ENCODE data around the gene SLC26A8. TPM values are rescaled to one million over a fixed set of nuclear protein-coding genes. Genes with fewer than 3 reads are reported as not detected.

The SLC26A8 gene, protein sequence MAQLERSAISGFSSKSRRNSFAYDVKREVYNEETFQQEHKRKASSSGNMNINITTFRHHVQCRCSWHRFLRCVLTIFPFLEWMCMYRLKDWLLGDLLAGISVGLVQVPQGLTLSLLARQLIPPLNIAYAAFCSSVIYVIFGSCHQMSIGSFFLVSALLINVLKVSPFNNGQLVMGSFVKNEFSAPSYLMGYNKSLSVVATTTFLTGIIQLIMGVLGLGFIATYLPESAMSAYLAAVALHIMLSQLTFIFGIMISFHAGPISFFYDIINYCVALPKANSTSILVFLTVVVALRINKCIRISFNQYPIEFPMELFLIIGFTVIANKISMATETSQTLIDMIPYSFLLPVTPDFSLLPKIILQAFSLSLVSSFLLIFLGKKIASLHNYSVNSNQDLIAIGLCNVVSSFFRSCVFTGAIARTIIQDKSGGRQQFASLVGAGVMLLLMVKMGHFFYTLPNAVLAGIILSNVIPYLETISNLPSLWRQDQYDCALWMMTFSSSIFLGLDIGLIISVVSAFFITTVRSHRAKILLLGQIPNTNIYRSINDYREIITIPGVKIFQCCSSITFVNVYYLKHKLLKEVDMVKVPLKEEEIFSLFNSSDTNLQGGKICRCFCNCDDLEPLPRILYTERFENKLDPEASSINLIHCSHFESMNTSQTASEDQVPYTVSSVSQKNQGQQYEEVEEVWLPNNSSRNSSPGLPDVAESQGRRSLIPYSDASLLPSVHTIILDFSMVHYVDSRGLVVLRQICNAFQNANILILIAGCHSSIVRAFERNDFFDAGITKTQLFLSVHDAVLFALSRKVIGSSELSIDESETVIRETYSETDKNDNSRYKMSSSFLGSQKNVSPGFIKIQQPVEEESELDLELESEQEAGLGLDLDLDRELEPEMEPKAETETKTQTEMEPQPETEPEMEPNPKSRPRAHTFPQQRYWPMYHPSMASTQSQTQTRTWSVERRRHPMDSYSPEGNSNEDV
- total RNA-seq = 0.20 TPM

DNA sequence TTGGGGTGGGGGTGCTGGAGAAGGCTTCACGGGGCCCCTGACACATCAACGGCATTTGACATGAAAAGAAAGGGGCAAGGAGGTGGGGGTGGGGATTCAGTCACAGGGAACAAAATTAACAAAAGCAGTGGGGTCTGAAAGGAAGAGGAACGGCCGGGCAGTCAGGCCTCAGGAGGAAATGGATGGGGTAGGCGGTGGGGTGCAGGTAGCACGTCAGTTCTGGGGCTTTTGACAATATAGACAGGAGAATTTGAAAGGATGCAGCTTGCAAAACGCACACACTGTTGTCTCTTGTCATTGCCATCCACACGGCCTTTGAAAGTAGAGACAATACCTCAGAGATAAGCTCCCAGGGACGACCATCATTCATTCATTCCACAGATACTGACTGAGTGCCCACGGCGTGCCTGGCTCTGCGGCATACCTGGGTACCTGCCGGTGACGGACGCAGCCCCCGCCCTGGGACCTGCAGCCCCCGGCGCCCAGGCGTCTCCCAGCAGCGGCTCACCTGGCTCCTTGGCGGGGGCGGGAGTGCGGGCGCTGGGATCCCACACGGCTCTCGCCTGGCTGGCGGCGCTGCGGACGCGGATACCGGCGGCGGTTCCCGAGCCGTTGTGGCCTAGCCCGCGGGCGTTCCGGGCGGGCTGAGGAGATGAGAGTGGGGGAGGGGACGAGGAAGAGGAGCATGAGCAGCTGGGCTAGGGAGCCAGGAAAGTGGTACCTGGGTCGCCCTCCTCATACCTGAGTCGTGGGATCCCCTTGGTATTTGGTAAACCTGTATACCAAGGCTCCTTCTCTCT is at the start of gene SLC26A8:
Gene SLC26A8 (minus strand): TSS at position 646 of the 800 bp plus-strand sequence. CDS start 4,934 bp downstream, outside the sequence.
- no peak for DNase-seq

DNA sequence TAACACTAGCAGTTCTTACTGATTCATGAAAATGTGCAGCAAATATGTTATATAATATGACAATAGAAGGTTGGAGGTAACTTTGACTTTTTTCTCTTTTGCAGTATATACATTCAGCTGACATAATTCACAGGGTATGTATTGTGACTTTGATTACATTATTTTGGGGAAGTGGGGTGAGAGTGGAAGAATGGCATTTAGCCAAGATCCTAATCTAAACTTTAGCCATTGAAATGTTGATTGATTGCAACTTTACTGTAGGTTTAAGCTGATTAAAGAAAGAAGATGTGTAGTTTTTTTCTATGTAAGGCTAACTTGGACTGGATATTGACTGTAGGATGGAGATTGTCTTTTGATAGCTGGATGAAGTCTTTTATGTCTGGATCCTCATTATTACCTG is 49.1 kb upstream of the SLC26A8 start:
- no peak for DNase-seq

DNA sequence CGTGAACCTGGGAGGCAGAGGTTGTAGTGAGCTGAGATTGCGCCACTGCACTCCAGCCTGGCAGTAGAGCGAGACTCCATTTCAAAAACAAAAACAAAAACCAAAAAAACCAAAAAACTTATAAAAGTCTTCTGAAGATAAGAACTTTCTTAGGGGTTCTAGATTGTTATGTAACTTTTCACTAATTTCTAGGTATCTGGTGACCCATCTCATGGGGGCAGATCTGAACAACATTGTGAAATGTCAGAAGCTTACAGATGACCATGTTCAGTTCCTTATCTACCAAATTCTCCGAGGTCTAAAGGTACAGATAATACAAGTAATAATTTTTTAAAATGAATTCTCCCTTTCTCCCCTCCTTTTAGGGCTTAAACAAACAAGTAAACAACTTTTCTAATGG is 48.2 kb upstream of the SLC26A8 start:
- no peak for DNase-seq

DNA sequence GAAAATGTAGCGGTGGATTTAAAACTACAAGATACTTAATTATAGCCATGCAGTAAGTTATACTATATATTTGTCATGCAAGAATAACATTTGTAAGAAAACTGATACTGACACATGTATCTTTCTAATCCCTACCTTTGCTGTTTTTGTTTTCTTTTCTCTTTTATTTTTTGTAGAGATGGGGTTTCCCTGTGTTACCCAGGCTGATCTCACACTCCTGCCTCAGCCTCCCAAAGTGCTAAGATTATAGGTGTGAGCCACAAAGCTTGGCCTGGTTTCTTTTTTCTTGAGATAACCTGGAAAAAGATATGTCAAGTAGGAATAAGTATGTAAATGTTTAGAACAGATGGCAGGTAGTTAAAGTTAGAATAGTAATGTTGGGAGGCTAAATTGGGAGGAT is 47.3 kb upstream of the SLC26A8 start:
- DNase-seq = no peak

DNA sequence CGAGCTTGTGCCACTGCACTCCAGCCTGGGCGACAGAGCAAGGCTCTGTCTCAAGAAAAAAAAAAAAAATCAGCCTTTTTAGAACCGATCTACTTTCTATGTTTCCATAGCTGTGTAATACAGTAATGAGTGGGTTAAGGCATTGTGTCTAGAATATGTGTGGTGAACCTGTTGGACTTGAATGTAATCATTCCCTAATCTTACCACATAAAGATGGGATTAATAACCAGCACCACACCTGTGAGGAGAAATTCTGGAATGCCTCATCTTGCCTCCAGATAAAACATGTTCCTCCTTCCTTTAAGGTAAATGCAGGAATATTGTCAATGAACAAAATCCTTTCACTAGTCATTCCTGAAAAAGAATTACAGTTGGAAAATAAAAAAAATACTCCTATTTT is 46.8 kb upstream of the SLC26A8 start:
- DNase-seq = no peak

DNA sequence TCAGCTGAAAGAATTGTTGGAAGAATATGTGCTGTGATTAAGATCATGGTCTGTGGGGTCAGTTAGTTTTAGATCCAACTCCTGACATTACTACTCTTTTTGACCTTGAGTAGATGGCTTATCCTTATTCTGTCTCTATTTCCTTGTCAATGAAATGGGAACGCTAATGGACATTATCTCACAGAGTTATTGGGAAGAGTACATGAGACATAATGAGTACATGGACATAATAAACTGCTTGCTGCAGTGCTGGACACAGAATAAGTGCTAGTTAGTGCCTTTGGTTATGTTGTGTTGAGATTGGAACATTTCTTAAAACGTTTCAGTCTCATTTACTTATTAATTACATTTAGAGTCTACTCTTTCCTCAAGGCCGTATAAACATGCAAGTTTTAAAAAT is 45.8 kb upstream of the SLC26A8 start:
- DNase-seq = no peak

DNA sequence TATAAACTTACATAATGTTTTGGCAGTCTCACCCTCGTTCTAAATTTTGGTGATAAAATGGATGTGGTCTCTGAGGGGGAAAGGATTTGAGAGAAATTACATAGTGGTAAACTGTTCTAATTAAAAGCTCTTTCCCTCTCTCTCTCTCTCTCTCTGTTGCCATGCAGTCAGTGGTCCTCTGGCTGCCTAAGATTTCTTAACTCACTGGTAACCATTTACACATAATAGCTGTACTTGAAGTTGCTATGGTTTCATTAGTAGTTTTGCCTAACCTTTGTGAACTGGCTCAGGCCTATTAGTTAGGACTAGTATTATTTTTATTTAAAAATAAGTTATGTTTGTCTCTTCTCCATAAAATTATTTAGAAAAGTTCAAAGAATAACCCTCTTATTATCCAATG is 45.1 kb upstream of the SLC26A8 start:
- no peak for DNase-seq

DNA sequence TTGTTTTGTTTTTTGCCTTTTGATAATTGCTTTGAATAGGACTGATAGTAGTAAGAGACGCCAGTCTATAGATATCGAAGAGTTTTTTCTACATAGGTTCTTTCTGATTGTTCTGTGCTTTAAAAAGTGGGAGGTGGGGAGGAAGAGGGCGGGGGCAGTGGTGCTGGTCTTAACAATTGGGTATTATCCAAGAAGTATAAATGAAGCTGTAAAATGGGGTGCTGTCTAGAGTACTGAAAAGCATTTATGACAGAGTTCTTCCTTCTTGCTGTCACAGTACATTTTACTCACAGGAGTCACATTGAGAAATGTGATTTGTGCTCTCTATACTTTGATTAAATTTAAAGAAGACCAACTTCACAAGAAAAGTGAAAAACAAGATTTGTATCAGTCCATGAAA is 44.1 kb upstream of the SLC26A8 start:
- no peak for DNase-seq

DNA sequence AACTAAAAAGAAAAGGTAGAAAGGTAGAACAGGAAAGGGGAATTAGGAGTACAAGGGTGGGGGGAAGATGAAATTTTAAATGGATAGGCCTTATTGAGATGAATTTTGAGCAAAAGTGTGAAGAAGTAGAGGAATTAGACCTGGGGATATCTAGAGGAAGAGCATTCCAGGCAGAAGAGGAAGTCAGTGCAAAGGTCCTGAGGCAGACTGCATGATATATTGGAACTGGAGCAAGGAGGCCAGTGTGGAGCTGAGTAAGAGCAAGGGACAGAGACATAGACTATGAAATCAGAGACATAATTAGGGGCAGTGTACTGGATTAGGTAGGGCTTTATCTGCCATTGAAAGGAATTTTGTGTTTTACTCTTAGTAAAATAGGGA is 43.6 kb upstream of the SLC26A8 start:
- no peak for DNase-seq

DNA sequence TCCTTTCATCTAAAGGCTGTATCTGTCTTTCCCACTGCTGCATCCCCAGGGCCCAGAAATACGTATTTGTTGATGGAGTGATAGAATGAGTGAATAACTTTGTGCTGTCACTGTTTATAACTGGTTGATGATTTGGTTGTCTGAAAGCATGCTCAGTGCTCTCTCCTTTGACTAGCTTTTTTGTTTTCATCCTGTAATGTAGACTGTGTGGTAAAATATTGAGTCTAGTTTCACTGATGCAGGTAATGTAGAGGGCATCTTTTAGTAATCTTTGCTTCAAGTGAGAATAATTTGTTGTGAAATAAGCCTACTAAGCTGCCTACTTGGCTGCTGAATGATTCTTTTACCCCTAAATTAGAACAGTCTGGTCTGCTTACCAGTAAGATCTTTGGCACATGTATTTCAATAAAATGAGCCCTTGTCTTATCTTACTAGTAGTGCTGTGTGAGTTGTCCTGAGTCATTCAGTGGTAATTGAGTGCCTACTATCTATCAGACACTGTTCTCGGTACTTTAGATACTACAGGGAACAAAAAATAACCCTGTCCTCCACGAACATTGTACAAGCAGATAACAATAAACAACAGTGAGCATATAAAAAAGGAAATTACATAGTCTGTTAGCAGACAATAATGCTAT is 43.1 kb upstream of the SLC26A8 start:
- DNase-seq = no peak

DNA sequence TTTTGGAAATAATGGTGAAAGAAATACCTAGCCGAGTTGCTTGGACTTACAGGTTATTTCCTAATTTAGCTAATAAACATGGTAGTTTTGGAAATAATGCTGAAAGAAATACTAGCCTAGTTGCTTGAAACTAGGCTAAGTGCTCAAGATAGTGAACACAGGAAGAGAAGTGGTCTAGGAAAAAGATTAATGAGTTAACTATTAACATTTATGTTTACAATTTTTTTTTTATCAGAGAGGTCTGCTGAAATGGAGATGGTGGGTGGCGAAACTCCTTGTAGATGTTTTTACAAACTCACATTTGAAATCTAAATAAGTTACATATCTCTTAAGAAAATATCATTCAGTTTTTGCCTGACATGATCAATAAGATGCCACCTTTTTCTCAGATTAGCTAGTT is 42.4 kb upstream of the SLC26A8 start:
- DNase-seq = no peak

DNA sequence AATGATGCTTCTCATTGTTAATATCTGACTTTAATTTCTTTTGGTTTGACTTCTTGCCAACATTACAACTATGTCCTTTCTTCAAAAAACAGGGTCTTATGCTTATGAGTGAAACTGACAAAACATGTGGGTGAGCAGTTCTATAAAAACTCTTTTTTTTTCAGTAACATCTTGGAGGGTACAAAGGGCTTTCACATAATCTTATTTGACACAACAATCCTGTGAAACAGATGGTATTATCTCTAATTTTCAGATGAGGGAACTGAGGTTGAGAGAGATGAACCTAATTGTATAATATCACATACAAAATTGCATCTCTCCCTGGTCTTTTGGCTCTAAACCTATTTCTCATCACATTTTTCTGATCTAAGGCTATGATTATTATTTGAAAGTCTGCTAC is 41.5 kb upstream of the SLC26A8 start:
- no peak for DNase-seq

DNA sequence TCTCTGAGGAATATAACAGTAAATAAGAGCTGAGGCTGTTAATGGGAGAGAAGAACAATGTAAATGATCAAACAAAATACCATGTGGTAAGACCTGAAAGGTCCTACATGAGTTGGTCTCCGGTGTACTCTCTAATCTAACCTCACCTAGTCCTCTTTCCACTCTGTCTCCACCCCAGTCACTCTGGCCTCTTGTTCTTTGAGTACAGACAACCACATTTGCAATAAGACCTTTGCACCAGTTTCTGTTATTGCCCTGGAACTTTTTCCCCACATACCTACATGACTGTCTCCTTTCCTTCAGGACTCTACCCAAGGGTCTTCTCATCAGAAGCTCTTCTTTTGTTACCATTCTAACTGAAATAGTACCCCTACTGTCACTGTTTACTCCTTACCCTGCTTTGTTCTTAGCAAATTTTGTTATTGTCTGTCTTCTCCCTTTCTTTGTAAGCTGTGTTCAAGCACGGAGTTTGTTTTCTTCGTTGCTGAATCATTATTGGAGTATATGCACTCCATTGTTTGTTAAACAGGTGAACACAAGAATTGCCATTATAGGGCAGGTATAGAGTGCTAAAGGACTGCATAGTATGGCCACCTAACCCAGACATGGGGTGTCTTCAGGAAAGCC is 40.4 kb upstream of the SLC26A8 start:
- no peak for DNase-seq

DNA sequence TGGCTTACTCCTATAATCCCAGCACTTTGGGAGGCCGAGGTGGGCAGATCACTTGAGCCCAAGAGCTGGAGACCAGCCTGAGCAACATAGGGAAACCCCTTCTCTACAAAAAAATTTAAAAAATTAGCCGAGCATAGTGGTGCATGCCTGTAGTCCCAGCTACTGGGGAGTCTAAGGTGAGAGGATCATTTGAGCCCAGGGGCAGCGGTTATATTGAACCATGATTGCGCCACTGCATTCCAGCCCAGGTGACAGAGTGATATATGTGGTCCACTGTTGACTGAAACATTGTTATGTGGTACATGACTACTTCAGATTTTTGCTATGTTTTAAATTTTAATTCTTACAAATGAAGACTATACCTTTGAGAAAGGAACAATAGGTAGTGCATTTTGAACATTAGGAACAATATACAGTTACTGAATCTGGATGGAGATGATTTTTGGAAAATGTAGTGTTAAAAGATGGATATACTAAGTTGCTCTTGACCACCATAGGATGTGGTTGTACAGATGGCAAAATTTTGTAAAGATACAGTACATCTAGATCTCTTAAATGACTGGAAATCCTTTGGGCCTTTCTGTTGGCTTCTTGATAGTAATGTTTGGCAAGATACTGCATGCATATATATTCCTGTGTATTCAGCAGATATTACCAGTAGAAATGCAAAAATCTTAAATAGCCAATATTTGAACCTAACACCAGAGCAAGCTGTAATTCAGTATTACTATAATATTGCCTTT is 39.0 kb upstream of the SLC26A8 start:
- DNase-seq = no peak

DNA sequence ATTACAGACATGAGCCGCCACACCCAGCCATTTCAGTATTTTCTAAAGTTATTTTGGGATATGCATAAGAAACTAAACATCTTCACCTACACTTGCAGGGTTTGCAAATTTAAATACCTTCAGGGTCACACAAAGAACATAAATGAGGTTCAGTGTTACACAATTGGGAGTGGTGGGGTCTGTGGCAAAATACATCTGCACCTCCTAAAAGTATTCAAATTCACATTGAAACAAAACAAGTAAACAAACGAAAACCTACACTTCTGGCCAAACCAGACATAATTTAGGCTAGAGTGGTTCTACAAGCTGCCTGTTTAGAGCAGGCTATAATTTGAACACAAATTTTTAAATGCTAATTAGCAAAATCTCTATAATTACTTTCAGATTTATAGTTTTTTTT is 37.8 kb upstream of the SLC26A8 start:
- no peak for DNase-seq

DNA sequence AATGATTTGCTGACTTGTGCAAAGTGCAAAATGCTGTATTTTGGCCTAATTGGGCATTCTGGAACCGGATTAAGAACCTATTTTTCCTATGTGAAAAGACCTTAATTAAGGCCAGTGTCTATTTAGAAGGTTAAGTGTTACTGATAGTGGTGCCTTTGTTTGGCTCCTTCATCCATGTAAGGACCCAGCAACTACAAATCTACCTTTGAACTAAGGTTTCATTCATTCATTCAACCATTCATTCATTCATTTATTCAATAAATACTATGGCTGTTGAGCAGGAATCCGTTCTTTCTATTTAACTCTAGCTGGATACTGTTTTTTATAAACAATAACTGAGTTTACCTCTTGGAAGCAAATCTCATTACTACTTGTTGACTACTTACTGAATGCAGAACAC is 36.8 kb upstream of the SLC26A8 start:
- no peak for DNase-seq

DNA sequence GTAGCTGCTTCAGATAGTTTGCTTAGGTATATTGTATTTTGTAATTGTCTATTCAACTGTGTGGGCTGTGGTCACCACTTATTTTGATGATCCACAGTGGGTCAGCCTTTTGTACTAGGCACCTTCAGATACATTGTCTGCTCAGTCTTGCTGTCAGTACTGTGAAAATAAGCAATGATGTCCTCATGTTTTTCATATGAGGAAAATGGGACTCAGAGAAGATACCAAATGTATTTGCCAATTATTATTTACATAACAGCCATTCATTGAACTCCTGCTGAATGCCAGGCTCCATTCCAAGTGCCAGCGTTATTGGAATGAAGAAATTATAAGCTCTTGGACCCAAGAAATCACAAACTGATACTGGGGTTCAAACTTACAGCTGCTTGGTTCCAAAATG is 31.7 kb upstream of the SLC26A8 start:
- DNase-seq = no peak

DNA sequence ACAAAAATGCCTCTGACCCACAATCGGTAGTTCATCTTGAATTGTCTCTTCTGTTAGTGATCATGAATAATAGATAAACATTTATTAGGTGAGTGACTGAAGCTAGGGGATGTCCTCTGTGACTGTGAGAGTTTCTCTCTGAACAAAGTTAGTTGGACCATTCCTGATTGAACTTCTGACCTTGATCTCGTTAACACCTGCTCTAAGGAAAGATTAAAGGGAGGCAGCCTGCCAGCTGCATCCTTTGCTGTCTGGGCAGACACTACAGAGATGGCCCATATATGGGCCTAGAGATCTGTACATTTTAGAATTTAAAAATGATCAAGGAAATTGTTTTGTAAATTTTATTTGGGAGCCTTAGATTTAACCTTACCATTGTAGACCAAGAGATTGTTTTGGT is 30.5 kb upstream of the SLC26A8 start:
- DNase-seq = no peak

DNA sequence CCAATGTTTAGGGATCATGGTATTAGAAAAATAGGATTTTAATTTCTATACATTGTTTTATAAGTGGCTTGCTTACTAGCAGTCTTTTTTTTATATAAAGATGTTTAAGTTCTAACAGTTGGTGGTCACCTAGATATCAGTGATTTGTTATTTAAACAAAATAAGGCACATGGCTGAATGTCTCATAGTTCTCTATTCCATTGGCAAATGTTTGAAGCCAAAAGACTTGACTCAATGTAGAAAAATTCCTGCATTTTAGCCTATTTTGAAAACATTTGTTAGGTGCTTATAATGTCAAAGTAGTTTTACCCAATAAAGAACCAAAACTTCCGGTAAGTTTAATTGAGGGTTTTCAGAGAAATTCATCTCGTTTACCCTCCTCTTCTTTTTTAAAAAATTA is 30.0 kb upstream of the SLC26A8 start:
- DNase-seq = no peak

DNA sequence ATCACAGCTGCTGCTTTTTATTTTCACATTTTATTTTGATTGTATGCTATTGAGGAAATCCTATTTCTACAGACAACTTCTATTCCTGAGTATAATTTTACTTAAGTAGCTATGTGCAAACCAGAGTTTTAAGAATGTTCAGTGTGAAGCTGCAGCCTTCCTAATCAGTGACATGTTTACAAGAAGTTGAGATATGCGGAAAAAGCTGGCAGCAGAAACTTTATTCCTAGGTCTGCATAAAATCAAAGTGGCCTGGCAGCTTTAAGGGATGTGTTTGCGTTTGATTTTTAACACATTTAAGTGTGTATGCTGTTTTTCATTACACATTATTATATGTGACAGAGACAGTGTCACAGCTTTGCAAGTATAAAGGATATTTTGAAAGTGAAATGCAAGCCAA is 29.4 kb upstream of the SLC26A8 start:
- DNase-seq = no peak

DNA sequence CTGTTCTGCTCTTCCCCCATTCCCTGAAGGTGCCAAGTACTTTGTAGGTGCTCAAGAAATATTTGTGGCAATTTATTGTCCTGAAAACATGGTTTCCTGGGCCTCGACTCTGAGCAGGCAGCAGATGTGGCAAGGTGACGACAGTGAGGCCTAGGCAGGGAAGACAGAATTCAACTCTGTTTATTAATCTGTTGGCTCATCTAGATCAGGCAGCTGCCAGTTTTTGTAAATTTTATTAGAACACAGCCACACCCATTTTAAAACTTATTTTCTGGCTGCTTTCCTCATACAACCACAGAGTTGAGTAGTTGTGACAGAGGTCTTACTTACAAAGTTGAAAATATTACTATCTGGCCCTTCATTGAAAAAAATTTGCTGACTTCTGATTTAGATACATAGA is 27.7 kb upstream of the SLC26A8 start:
- no peak for DNase-seq
